Measurements from ENCODE around the gene MYO5C. TPM values are rescaled to one million over a fixed set of nuclear protein-coding genes. Genes with fewer than 3 reads are reported as not detected.

The MYO5C gene
- total RNA-seq, 1 experiment from 2014 or later: 28.2 TPM

GRCh38 chr15:52334491-52335160 is 39.0 kb upstream of the MYO5C start:
- intact Hi-C loops (cut with micrococcal nuclease; ENCODE audit: unreplicated experiment): loop anchor here (5.0 to 10.0 kb wide), 3 partner anchors 80 to 403 kb away; partner anchors contain the start of gene MYO5A
- ATAC-seq (peak; percentile 85), DNase-seq (ENCODE audit: low read depth, low spot score) (peak; percentile 68)
- Histone ChIP-seq H3K4me3 (ENCODE audit: low read depth in 2 of 2, low read length in 2 of 2) (no peak overlapping the region), H3K4me1 (ENCODE audit: control insufficient read depth, insufficient read depth, low read length) (peaks cover 30% of the 10 kb centered on the region), H3K9me3 (ENCODE audit: control insufficient read depth, insufficient read depth, low read depth, low read length) (no peaks in the 10 kb centered on the region), H3K27ac (ENCODE audit: low read length) (peak overlapping the region; percentile 35), H3K36me3 (ENCODE audit: control insufficient read depth, insufficient read depth, low read length) (no peaks in the 10 kb centered on the region; the same call in 1 of the 2 replicates), H3K27me3 (ENCODE audit: control insufficient read depth, insufficient read depth, low read length) (no peaks in the 10 kb centered on the region)
- in situ Hi-C loops (cut with HindIII; ENCODE audit: low pct_unique_long_range_greater_than_20kb, low sequenced_read_pairs): no loop called here
- ChIA-PET CTCF (interaction anchor here (0.9 kb wide), 1 partner anchor 80 kb away, joined by 3 read pairs; no protein-coding TSS in a partner anchor), POLR2A (interaction anchor here (0.6 to 0.7 kb wide), 2 partner anchors 12 to 470 kb away, joined by 3 to 6 read pairs; no protein-coding TSS in a partner anchor)
- BruUV-seq (replicated peaks): no TSS peak
- TF ChIP-seq TCF7L2 (IDR thresholded peaks at IDR 0.05; ENCODE audit: low read depth, low read length) (no peak), POLR2AphosphoS5 (IDR thresholded peaks at IDR 0.05; ENCODE audit: low read depth, low read length) (no peak), SIN3A (IDR thresholded peaks at IDR 0.05; ENCODE audit: borderline replicate concordance, insufficient read depth, low read depth, low read length) (no peak)
- TF ChIP-seq, protein P1, sequence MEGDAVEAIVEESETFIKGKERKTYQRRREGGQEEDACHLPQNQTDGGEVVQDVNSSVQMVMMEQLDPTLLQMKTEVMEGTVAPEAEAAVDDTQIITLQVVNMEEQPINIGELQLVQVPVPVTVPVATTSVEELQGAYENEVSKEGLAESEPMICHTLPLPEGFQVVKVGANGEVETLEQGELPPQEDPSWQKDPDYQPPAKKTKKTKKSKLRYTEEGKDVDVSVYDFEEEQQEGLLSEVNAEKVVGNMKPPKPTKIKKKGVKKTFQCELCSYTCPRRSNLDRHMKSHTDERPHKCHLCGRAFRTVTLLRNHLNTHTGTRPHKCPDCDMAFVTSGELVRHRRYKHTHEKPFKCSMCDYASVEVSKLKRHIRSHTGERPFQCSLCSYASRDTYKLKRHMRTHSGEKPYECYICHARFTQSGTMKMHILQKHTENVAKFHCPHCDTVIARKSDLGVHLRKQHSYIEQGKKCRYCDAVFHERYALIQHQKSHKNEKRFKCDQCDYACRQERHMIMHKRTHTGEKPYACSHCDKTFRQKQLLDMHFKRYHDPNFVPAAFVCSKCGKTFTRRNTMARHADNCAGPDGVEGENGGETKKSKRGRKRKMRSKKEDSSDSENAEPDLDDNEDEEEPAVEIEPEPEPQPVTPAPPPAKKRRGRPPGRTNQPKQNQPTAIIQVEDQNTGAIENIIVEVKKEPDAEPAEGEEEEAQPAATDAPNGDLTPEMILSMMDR (IDR thresholded peaks at IDR 0.05): no peak
- TF ChIP-seq, protein P2, sequence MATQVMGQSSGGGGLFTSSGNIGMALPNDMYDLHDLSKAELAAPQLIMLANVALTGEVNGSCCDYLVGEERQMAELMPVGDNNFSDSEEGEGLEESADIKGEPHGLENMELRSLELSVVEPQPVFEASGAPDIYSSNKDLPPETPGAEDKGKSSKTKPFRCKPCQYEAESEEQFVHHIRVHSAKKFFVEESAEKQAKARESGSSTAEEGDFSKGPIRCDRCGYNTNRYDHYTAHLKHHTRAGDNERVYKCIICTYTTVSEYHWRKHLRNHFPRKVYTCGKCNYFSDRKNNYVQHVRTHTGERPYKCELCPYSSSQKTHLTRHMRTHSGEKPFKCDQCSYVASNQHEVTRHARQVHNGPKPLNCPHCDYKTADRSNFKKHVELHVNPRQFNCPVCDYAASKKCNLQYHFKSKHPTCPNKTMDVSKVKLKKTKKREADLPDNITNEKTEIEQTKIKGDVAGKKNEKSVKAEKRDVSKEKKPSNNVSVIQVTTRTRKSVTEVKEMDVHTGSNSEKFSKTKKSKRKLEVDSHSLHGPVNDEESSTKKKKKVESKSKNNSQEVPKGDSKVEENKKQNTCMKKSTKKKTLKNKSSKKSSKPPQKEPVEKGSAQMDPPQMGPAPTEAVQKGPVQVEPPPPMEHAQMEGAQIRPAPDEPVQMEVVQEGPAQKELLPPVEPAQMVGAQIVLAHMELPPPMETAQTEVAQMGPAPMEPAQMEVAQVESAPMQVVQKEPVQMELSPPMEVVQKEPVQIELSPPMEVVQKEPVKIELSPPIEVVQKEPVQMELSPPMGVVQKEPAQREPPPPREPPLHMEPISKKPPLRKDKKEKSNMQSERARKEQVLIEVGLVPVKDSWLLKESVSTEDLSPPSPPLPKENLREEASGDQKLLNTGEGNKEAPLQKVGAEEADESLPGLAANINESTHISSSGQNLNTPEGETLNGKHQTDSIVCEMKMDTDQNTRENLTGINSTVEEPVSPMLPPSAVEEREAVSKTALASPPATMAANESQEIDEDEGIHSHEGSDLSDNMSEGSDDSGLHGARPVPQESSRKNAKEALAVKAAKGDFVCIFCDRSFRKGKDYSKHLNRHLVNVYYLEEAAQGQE (IDR thresholded peaks at IDR 0.05; ENCODE audit: insufficient read depth in 1 of 2, low read depth in 2 of 2, low read length in 1 of 2): no peak

DNA sequence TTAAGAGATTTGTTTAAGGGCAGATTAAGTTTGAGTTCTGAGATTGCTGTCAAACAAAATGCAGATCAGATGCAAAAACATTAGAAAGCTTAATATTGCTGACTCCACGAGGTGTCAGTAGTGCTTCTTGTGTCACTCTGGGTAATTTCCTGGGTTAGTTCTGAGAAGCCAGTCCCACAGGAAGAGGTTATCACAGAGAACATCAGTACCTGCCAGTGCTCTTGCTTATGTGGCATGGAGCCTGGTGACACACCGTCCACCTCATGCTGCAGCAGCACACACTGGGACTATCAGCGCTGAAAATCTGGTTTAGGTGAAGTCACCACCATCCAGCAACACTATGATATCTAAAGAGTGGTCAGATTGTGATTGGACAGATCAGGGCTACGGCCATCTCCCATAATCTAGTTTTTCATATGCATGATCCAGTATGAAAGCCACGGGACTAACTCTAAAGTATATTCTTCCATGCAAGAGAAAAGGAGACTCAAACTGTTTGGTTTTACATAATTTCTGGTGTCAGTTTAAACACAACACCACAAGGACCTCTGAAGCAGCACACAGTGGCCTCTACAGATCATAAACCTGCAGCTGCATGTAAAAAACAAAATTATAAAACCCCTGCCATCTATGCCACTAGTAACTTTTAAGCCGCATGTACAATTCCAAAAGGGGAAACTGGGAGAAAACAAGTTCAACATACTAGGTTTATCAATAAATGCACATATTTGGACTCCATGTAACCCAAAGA is 36.1 kb upstream of the MYO5C start:
- no peak overlapping the region for H3K4me3 ChIP-seq (ENCODE audit: low read depth in 2 of 2, low read length in 2 of 2)
- TF ChIP-seq, protein P2 (IDR thresholded peaks at IDR 0.05; ENCODE audit: insufficient read depth in 1 of 2, low read depth in 2 of 2, low read length in 1 of 2): no peak
- TF ChIP-seq, protein P1 (IDR thresholded peaks at IDR 0.05): peak; percentile 74
- no peaks in the 10 kb centered on the region for H3K27me3 ChIP-seq (ENCODE audit: control insufficient read depth, insufficient read depth, low read length)
- ATAC-seq (peak; percentile 92), DNase-seq (ENCODE audit: low read depth, low spot score) (peak; percentile 81)
- POLR2A ChIA-PET: no interaction called here
- BruUV-seq (replicated peaks): no TSS peak
- no peaks in the 10 kb centered on the region for H3K9me3 ChIP-seq (ENCODE audit: control insufficient read depth, insufficient read depth, low read depth, low read length)
- intact Hi-C loops (cut with micrococcal nuclease; ENCODE audit: unreplicated experiment): loop anchor here (5.0 to 10.0 kb wide), 3 partner anchors 77 to 406 kb away; partner anchors contain the start of gene MYO5A
- H3K36me3 ChIP-seq (ENCODE audit: control insufficient read depth, insufficient read depth, low read length): no peaks in the 10 kb centered on the region; the same call in 1 of the 2 replicates
- H3K27ac ChIP-seq (ENCODE audit: low read length): no peak overlapping the region
- CTCF ChIA-PET: interaction anchor here (0.6 to 1.1 kb wide), 2 partner anchors 71 to 404 kb away, joined by 3 to 4 read pairs; no protein-coding TSS in a partner anchor
- in situ Hi-C loops (cut with HindIII; ENCODE audit: low pct_unique_long_range_greater_than_20kb, low sequenced_read_pairs): no loop called here
- peaks cover 21% of the 10 kb centered on the region for H3K4me1 ChIP-seq (ENCODE audit: control insufficient read depth, insufficient read depth, low read length)

Measured in Panc1 (cell line).